Measurements from ENCODE around the gene LRRC61. TPM values are rescaled to one million over a fixed set of nuclear protein-coding genes. Genes with fewer than 3 reads are reported as not detected.
"Not testable (repeated sequence)": the region's sequence is repeated elsewhere in the genome, so short reads cannot be mapped to it uniquely, and the experiment has no call there.

LRRC61 gene
- total RNA-seq, 4 donors from 2014 or later, result 9.9 to 46.1 (median 37.9) TPM

DNA sequence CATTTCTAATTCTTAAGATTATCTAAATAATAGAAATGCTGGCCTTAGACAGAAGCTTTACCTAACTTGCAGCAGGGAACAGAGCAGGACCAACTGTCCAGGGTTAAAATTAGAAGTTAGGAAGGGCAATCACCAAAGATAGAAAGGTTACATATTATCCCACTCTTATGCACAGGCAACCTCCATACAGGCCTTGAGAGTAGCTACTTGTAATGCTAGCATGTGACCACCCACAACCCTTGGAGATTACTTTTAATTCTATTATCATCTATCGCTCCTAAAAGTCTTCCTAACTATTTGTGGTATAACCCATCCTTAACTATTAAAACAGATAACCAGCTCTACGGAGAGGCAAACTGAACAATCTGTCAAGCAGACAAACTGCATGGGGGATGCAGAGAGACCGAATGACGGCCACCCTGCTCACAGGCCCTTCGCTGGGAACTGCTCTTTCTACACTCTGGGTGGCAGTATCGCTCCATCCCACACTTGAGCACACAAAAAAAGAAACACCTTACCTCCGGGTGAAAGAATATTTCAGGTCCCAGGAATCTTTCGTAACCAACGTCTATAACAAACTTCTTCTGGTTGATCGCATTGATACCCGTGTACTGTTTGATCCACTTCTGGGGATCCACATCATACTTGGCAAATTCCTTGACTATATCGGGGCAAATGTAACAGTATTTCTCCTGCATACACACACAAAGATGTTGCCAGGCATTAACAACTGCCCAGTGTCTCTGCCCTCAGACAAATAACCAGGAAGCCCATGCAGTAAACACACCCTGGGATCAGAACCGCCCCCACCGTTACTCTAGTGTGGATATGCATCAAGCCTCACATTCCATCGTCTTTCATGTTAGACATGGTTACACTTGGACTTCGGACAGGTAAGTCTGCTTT is 37.1 kb upstream of the LRRC61 start:
- H3K27me3 ChIP-seq; intact Hi-C loops (cut with DNase I); H3K9me3 ChIP-seq; H3K36me3 ChIP-seq; H3K4me1 ChIP-seq; H3K27ac ChIP-seq; H3K4me3 ChIP-seq (replicated peaks in 1 of 3): not testable (repeated sequence)
- WGBS, 2 donors, result 29 to 33% methylated on average over 14 to 16 of the region's 16 CpGs
- TF ChIP-seq, protein P1, sequence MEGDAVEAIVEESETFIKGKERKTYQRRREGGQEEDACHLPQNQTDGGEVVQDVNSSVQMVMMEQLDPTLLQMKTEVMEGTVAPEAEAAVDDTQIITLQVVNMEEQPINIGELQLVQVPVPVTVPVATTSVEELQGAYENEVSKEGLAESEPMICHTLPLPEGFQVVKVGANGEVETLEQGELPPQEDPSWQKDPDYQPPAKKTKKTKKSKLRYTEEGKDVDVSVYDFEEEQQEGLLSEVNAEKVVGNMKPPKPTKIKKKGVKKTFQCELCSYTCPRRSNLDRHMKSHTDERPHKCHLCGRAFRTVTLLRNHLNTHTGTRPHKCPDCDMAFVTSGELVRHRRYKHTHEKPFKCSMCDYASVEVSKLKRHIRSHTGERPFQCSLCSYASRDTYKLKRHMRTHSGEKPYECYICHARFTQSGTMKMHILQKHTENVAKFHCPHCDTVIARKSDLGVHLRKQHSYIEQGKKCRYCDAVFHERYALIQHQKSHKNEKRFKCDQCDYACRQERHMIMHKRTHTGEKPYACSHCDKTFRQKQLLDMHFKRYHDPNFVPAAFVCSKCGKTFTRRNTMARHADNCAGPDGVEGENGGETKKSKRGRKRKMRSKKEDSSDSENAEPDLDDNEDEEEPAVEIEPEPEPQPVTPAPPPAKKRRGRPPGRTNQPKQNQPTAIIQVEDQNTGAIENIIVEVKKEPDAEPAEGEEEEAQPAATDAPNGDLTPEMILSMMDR (IDR thresholded peaks at IDR 0.05), result peak; percentile 14 to 69 (median 58)
- peak; percentile 22 to 33 for DNase-seq

DNA sequence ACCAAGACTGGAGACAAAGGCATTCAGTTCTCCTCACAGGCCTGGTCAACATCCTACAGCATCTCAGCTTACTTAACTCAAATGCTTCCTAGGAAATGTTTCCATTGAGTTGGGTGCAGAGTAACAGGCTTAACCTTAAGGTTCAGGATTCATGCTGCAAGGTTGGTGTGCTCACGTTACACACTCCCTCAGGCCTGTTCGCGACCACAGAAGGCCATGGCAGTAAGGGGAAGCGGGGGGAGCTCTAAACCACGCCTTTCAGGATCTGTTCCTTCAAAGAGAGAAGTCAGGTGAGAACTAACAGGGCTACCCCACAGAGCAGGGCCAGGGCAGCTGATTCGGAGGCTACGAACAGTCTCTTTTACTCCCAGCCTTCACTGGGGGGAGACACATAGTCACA is 35.3 kb upstream of the LRRC61 start:
- H3K27ac ChIP-seq; DNase-seq; intact Hi-C loops (cut with DNase I); H3K4me3 ChIP-seq (replicated peaks in 1 of 3); H3K27me3 ChIP-seq; H3K4me1 ChIP-seq; H3K36me3 ChIP-seq; H3K9me3 ChIP-seq: not testable (repeated sequence)
- 83 to 100% methylated on average over 2 to 7 of the region's 7 CpGs for WGBS, 2 donors

DNA sequence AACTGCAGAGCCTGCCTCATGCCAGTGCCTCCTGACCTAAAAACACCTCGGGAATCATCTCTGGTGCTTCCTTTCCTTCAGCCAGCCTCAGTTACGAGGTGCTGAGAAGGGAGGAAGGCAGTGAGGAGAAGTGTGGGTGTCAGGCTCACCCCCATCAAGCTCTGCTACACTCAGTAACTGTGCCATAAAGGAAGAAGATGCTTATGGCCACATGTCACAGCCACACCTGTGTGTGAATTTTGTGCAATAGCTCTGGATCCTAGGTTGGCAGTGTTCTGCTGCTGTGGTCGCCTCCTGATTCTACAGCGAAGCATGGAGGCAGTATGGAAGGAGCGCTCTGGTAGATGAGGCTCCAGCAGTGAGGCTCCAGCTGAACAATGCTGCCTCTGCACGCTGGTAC is 34.3 kb upstream of the LRRC61 start:
- intact Hi-C loops (cut with DNase I); H3K4me1 ChIP-seq; H3K27ac ChIP-seq; H3K4me3 ChIP-seq (replicated peaks in 1 of 3); H3K36me3 ChIP-seq; DNase-seq; H3K27me3 ChIP-seq; H3K9me3 ChIP-seq: not testable (repeated sequence)
- 91 to 93% methylated on average over 4 to 5 of the region's 6 CpGs for WGBS, 2 donors

DNA sequence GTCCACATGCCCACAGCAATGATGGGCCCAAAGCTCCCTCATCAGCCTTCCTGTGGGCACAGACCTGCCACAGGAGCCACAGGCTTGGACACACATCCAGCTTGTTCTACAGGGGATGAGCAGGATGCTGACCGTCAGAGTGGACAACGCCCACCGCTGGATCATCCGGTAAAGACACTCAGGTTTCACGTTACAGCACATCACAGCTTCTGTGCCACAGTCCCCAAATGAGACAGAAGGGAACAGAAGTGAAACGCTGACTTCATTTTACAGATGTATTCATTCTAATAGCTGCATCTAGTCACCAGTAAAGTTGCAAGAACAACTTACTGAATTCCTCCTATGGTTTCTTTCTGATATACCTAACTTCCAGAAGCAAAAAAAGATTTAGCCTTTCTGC is 32.8 kb upstream of the LRRC61 start:
- intact Hi-C loops (cut with DNase I); H3K36me3 ChIP-seq; H3K27ac ChIP-seq; H3K4me1 ChIP-seq; DNase-seq; H3K4me3 ChIP-seq (replicated peaks in 1 of 3); H3K9me3 ChIP-seq; H3K27me3 ChIP-seq: not testable (repeated sequence)
- 68% methylated on average over 2 to 6 of the region's 6 CpGs for WGBS, 2 donors

DNA sequence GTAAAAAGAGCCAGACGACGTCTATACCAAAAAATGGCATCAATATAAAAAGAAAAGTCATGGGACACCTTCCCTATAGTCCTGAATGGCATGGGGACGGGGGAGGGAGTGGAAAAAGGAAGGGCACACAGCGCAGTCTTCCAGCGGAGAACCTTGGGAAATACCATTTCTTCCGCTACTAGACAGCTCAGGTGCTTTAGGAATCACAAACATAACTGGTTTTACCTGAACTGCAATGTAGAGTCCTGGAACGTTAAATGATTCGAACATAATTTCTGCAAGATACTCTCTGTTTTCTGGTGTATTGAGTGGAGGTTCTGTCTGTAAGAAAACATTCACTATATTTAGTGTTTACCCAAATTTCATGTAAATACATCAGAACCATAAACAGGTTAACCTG is 28.1 kb upstream of the LRRC61 start:
- H3K27ac ChIP-seq; H3K4me3 ChIP-seq (replicated peaks in 1 of 3); H3K36me3 ChIP-seq; H3K4me1 ChIP-seq; H3K9me3 ChIP-seq; intact Hi-C loops (cut with DNase I); DNase-seq; H3K27me3 ChIP-seq: not testable (repeated sequence)
- WGBS, 2 donors, result 80% methylated on average over 8 of the region's 8 CpGs

DNA sequence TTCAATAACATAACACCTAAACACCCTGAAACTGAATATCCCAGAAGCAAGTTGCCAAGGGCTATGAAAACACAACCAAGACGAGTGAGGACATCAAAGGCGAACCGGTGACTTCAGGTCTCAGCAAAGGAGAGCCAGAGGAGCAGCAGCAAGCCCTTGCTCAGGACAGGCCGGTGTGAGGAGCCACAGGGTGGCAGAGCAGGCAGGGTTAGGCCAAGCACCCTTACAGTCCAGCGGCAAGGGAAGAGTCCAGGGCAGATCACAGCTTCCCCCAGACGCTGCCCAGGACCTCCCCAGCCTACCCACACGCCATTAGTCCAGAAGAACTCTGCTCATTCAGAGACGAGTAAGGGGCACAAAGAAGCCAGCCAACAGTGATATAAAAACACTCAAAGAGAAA is 27.5 kb upstream of the LRRC61 start:
- DNase-seq; H3K27ac ChIP-seq; H3K27me3 ChIP-seq; H3K9me3 ChIP-seq; intact Hi-C loops (cut with DNase I); H3K36me3 ChIP-seq; H3K4me3 ChIP-seq (replicated peaks in 1 of 3); H3K4me1 ChIP-seq: not testable (repeated sequence)
- 60 to 61% methylated on average over 3 of the region's 8 CpGs for WGBS, 2 donors

DNA sequence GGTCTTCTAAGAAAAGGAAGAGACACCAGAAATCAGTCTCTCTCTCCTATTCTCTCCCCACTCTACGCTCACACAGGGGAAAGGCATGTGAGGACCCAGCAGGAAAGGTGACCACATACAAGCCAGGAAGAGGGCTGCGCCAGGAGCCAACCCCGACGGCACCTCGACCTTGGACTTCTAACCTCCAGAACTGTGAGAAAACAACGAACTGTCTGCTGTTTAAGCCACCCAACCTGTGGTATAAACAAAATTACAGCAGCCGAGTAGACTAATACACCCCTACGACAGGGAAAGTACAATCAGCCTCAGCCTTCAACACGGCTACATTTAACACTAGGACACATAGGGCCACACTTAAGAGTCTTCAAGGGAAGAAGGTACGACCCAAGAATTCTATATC is 26.4 kb upstream of the LRRC61 start:
- H3K36me3 ChIP-seq; H3K27ac ChIP-seq; H3K4me3 ChIP-seq (replicated peaks in 1 of 3); intact Hi-C loops (cut with DNase I); H3K9me3 ChIP-seq; H3K4me1 ChIP-seq; H3K27me3 ChIP-seq; DNase-seq: not testable (repeated sequence)
- 83 to 85% methylated on average over 7 to 9 of the region's 10 CpGs for WGBS, 2 donors

DNA sequence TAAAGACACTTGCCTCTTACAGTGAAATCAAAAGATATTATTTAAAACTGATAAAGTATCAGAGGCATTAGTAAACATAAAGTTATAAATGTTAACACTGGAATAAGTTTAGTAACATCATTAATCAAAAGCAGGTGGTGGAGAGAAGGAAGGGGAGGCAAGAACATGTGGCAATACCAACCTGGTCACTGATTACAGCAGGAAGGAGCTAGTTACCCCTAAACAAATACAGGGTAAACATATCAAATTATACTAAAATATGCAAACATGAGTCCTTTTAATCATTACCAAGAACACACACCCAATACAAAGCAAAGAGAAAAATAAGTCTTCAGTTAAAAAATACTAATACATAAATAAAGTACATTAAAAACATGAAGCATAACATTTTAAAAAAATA is 25.2 kb upstream of the LRRC61 start:
- DNase-seq; intact Hi-C loops (cut with DNase I); H3K27me3 ChIP-seq: not testable (repeated sequence)

DNA sequence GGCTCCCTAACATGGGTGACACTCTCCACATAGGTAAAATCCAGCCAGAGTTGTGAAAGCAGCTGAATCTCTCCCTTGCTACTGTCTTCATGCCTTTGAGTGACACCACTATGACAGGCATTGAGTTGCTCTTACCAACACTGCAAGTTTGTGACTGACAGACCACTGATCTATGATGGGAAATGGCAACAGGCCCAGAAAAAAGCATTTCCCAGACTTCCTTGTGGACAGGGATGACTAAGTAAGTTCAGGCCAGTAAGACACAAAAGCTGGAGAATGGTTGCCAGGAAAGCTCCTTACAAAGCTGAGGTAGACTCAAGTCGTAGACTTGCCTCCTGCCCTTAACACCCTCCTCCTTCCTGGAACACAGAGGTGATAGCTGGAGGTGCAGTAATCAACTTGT is 20.2 kb upstream of the LRRC61 start:
- DNase-seq; H3K36me3 ChIP-seq; H3K4me3 ChIP-seq (replicated peaks in 1 of 3); H3K4me1 ChIP-seq; H3K27me3 ChIP-seq; intact Hi-C loops (cut with DNase I); H3K27ac ChIP-seq; H3K9me3 ChIP-seq: not testable (repeated sequence)
- WGBS, 2 donors, result 57 to 87% methylated on average over 1 of the region's 1 CpG

More for the DNA sequence above, 25.2 kb upstream of the LRRC61 start:
- H3K36me3 ChIP-seq; H3K4me3 ChIP-seq (replicated peaks in 1 of 3); H3K27ac ChIP-seq; H3K4me1 ChIP-seq; H3K9me3 ChIP-seq: not testable (repeated sequence)

DNA sequence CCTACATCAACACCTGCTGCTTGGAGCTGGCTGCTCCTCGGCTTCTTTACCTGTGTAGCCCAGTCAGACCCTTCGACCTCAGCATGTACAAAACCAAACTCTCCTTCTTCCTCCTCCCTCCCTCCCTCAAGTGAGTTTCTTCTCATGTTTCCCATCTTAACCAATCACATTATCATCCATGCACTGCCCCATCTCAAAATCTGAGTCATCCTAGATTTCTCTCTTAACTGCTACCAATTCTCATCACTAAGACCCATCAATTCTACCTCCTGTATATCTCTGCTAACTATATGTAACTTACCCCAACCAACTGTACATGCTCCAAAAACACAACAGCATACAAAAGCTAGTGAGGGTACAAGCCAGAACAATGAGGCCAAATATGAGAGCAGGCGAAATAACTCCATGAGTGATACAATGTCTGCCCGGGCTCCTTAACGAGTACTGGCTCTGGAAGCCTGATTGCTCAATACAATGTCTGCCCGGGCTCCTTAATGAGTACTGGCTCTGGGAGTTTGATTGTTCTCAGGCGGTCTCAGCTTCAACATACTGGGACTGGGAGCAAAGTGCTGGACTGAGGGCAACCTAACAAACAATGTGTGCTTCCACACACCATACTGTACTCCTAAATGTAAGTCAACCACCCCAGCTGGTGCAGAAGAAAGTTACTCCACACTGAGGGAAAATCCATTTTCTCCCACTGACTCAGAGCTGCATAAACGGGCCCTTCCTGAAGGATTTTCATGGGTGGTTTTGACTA is 18.5 kb upstream of the LRRC61 start:
- H3K4me3 ChIP-seq (replicated peaks in 1 of 3); H3K36me3 ChIP-seq; DNase-seq; H3K9me3 ChIP-seq; H3K4me1 ChIP-seq; H3K27me3 ChIP-seq; H3K27ac ChIP-seq; intact Hi-C loops (cut with DNase I): not testable (repeated sequence)
- WGBS, 2 donors, result 75 to 93% methylated on average over 3 to 8 of the region's 8 CpGs

DNA sequence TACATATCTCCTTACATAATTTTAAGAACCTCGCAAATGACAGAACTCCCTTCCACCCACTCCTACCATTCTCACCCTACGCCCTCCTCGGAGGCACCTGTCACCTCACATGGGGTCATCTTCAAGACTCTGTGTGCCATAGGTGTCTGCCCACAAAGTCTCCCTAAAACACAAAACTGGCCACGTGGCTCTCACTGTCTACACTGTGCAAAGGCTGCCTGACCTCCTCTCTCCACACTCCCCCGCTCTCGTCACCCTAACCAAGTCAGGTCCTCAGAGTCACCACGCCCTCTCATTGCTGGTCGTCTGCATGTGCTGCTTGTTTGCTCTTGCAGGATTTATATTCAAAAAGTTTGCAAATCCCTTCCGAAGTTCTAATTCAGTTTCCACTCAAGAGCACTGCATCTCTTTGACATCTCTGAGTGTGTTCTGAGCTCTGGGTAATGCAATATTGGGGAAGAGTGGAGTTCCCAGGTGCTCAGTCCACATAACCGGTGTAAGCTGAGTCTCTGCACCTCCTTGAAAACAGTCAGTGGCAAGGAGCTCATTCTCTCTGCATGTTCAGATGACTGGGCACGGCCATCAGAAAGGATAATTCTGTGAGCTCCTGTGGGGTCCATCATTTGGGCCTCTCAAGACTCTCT is 17.8 kb upstream of the LRRC61 start:
- intact Hi-C loops (cut with DNase I); H3K9me3 ChIP-seq; DNase-seq; H3K4me3 ChIP-seq (replicated peaks in 1 of 3); H3K36me3 ChIP-seq; H3K27ac ChIP-seq; H3K27me3 ChIP-seq; H3K4me1 ChIP-seq: not testable (repeated sequence)
- 82 to 90% methylated on average over 10 to 11 of the region's 11 CpGs for WGBS, 2 donors

Measured in thyroid gland (tissue), 4 donors.